Adrenal gland (tissue), 5 donors: ENCODE measurements around the gene DGKG.

ENCODE experiments used
- POLR2A ChIP-seq, 2 donors: fragments of 450-650 bp; IDR thresholded peaks; one replicate each; pipeline ENCODE4 v1.6.1; 2017; ENCODE audit warnings: antibody characterized with exemption in 2 of 2, mild to moderate bottlenecking in 2 of 2, moderate library complexity in 1 of 2
- TF ChIP-seq, protein P1 (sequence below), 6 experiments: fragments of 450-650 bp in 4 of 6; fragments of 200-600 bp in 2 of 6; sonication (generic) in 1 of 6; IDR thresholded peaks; 1 replicate in 5 of 6; 2 replicates in 1 of 6; pipeline versions ENCODE4 v1.5.1 to v1.8.0; 2016 to 2021; ENCODE audit warnings: antibody characterized with exemption in 6 of 6, mild to moderate bottlenecking in 2 of 6, moderate library complexity in 1 of 6
- donor health status: DM: no; HTN: no; CAD: no.

DNA sequence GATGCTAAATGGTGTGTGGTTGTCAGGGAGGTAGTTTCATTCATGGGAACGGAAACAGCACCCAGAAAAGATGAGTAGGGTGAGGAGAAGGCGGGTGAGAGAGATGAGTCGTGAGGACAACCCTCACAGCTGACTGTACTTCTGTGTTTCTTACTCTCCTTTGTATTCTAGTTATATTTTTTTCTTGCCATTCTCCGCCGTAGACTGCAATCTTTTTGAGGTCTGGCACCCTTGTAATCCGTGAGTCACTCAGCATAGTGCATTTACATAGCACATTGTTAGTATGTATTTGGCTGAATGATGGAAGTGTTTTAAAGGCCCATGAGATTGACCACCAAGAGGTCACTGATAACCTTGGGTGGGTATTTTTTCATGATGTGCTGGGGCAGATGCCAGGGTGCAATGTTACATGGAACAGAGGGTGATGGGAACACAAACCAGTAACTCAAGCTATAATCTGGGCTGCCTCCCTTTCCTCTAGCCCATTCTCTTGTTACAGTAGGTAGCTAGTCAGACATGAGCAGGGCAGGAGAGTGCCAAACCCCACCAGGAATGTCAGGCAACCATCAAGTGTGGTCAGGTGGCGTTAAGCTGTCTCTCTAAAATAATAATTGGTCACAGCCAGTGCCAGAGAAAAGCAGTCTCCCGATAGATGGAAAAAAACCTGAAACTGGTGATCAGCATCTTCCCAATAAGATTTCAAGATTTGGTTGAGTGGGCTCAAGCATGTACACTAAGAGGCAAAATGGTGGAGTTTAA is 18.8 kb upstream of the DGKG start:
- TF ChIP-seq, protein P1, sequence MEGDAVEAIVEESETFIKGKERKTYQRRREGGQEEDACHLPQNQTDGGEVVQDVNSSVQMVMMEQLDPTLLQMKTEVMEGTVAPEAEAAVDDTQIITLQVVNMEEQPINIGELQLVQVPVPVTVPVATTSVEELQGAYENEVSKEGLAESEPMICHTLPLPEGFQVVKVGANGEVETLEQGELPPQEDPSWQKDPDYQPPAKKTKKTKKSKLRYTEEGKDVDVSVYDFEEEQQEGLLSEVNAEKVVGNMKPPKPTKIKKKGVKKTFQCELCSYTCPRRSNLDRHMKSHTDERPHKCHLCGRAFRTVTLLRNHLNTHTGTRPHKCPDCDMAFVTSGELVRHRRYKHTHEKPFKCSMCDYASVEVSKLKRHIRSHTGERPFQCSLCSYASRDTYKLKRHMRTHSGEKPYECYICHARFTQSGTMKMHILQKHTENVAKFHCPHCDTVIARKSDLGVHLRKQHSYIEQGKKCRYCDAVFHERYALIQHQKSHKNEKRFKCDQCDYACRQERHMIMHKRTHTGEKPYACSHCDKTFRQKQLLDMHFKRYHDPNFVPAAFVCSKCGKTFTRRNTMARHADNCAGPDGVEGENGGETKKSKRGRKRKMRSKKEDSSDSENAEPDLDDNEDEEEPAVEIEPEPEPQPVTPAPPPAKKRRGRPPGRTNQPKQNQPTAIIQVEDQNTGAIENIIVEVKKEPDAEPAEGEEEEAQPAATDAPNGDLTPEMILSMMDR (IDR thresholded peaks at IDR 0.05), result no peak
- TF ChIP-seq POLR2A (IDR thresholded peaks at IDR 0.05), result no peak
